Activated T-cell treated with anti-CD3 and anti-CD28 coated beads, Interleukin-2, amount 50 U/mL, for 72 hours (primary cell): ENCODE data around the gene DAPK2. TPM values are rescaled to one million over a fixed set of nuclear protein-coding genes. Genes with fewer than 3 reads are reported as not detected.
"Not testable (repeated sequence)": the region's sequence is repeated elsewhere in the genome, so short reads cannot be mapped to it uniquely, and the experiment has no call there.

ENCODE experiments used
- ATAC-seq, 2 donors: fragments of 150-1000 bp; cut with Tn5 transposase; replicated peaks in 1 of 2; 2 replicates each; pipeline ENCODE4 v1.10.0; 2021; ENCODE audit warnings: moderate library complexity in 2 of 2, mild to moderate bottlenecking in 1 of 2
- DNase-seq, 2 donors: peaks; one replicate each; pipeline ENCODE4 v3.0.0; 2021 to 2022; ENCODE audit warnings: mixed read lengths in 1 of 2
- H3K27ac Mint-ChIP-seq: one replicate; pipeline ENCODE4 v1.8.0; 2022; ENCODE audit warnings: mild to moderate bottlenecking, moderate library complexity, mixed read lengths
- H3K27me3 Mint-ChIP-seq: one replicate; pipeline ENCODE4 v1.8.0; 2022; ENCODE audit warnings: low read depth, mixed read lengths
- H3K36me3 Mint-ChIP-seq, 2 donors: one replicate each; pipeline ENCODE4 v1.8.0; 2022; ENCODE audit warnings: mixed read lengths in 2 of 2, mild to moderate bottlenecking in 1 of 2; ENCODE audit not compliant: insufficient read depth in 2 of 2
- H3K4me1 Mint-ChIP-seq: one replicate; pipeline ENCODE4 v1.8.0; 2022; ENCODE audit warnings: low read depth, mixed read lengths
- H3K4me3 Mint-ChIP-seq, 2 donors: one replicate each; pipeline ENCODE4 v1.8.0; 2022; ENCODE audit warnings: mild to moderate bottlenecking in 2 of 2, mixed read lengths in 2 of 2, moderate library complexity in 2 of 2
- H3K9me3 Mint-ChIP-seq, 2 donors: one replicate each; pipeline ENCODE4 v1.8.0; 2022; ENCODE audit warnings: mixed read lengths in 2 of 2
- total RNA-seq, 2 donors: library from RNA; stranded (reverse); gene quantifications; one replicate each; pipeline ENCODE4 v1.2.3, GENCODE V29; 2022

Gene DAPK2
- total RNA-seq, 2 donors from 2014 or later: 2.3 to 3.3 TPM

DNA sequence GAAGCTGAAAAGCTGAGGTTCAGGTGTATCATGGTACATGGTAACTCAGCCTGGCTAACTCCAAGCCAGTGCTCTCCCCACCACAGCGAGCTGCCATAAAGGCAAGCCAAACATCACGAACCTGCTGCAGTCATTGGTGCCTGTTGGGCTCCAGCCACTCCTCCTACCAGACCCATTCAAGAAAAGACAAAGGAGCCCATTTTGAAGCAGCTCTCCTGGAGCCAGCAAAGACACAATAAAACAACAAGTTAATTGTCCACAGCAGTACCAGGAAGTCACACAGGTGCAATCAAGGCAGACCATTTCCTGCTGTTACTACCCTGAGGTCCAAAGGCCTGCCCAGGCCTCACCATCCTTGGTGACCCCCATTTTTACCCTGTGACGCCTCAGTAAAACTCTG lies 77.6 kb downstream of the DAPK2 start:
- peaks cover 42% of the 10 kb centered on the region for H3K4me1 Mint-ChIP-seq
- H3K9me3 Mint-ChIP-seq: peaks cover under 1 to 2% of the 10 kb centered on the region in 2 donors
- peak overlapping the region; percentile 8 for H3K27ac Mint-ChIP-seq
- peaks cover 1 to 2% of the 10 kb centered on the region in 2 donors for H3K36me3 Mint-ChIP-seq
- DNase-seq: no peak
- ATAC-seq: no peak
- H3K27me3 Mint-ChIP-seq: no peaks in the 10 kb centered on the region
- no peak overlapping the region for H3K4me3 Mint-ChIP-seq

DNA sequence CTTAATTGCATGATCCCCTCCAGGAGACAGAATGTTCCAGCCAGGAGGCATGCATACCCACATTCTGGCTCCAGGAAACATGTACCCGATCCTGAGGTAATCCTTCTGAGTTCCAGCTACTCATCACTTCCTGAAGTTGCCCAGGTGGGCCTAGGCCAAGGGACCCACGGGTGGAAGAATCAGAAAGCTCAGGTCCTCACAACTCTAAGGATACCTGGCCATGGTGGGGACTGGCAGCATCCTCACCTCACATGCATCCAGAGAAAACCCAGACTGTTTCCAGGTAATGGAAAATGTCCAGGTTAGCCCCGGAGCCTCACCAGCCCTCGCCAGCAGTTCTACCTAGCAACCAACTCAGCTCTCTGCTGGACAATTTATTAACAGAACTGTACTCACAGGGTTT lies 78.2 kb downstream of the DAPK2 start:
- no peak for ATAC-seq
- Mint-ChIP-seq H3K36me3 (peaks cover 3 to 5% of the 10 kb centered on the region in 2 donors), H3K27me3 (no peaks in the 10 kb centered on the region), H3K27ac (no peak overlapping the region), H3K4me1 (peaks cover 36% of the 10 kb centered on the region), H3K9me3 (peaks cover 4 to 7% of the 10 kb centered on the region in 2 donors), H3K4me3 (no peak overlapping the region)
- no peak for DNase-seq

DNA sequence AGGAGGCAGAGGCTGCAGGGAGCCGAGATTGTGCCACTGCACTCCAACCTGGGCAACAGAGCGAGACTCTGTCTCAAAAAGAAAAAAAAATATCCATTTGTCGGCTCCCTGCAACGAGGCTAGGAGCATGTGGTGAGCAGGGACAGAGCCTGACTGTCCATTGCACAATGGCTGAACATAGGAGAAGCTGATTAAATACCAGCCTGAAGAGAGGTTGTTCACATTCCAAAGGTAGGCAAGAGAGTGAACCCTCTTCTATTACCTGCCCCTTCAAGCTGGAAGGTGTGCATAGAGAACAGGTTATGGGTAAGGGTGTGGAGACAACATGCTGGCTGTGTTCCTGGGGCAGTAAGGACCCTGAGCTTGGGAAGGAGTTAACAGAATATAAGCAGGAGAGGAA lies 78.7 kb downstream of the DAPK2 start:
- ATAC-seq (no peak), DNase-seq (no peak)
- no peak overlapping the region for H3K27ac Mint-ChIP-seq
- H3K4me3 Mint-ChIP-seq: no peak overlapping the region
- H3K36me3 Mint-ChIP-seq: peaks cover 3 to 5% of the 10 kb centered on the region in 2 donors
- H3K9me3 Mint-ChIP-seq: peaks cover 4 to 7% of the 10 kb centered on the region in 2 donors
- H3K4me1 Mint-ChIP-seq: peaks cover 34% of the 10 kb centered on the region
- no peaks in the 10 kb centered on the region for H3K27me3 Mint-ChIP-seq

DNA sequence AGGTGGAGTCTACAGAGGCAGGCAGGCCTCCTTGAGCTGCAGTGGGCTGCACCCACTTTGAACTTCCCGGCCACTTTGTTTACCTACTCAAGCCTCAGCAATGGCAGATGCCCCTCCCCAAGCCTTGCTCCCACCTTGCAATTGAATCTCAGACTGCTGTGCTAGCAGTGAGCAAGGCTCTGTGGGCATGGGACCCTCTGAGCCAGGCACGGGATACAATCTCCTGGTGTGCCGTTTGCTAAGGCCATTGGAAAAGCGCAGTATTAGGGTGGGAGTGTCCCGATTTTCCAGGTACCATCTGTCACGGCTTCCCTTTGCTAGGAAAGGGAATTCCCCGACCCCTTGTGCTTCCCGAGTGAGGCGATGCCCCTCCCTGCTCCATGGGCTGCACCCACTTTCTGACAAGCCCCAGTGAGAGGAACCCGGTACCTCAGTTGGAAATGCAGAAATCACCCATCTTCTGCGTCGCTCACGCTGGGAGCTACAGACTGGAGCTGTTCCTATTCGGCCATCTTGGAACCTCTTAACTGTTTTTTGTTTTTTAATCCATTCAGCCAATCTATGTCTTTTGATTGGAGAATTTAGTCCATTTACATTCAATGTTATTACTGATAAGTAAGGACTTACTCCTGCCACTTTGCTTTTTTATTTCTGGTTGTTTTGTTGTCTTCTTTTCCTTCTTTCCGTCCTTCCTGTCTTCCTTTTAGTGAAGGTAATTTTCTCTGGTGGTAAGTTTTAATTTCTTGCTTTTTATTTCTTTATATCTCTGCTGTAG lies 83.2 kb downstream of the DAPK2 start:
- H3K27ac Mint-ChIP-seq, H3K4me3 Mint-ChIP-seq, DNase-seq, ATAC-seq, H3K9me3 Mint-ChIP-seq, H3K27me3 Mint-ChIP-seq, H3K4me1 Mint-ChIP-seq, H3K36me3 Mint-ChIP-seq: not testable (repeated sequence)

DNA sequence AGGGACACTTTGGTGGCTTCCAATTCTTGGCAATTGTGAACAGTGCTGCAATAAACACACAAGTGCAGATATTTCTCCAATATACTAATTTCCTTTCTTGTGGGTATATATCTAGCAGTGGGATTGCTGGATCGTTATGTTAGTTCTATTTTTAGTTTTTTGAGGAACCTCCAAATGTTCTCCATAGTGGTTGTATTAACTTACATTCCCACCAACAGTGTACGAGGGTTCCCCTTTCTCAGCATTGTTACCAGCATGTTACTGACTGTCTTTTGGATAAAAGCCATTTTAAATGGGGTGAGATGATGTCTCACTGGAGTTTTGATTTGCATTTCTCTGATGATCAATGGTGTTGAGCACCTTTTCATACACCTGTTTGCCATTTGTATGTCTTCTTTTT lies 92.8 kb downstream of the DAPK2 start:
- H3K27ac Mint-ChIP-seq: no peak overlapping the region
- H3K27me3 Mint-ChIP-seq: no peaks in the 10 kb centered on the region
- ATAC-seq (no peak), DNase-seq (no peak)
- H3K4me3 Mint-ChIP-seq: no peak overlapping the region
- peaks cover 0 to under 1% of the 10 kb centered on the region in 2 donors for H3K9me3 Mint-ChIP-seq
- no peaks in the 10 kb centered on the region for H3K4me1 Mint-ChIP-seq
- peaks cover under 1 to 2% of the 10 kb centered on the region in 2 donors for H3K36me3 Mint-ChIP-seq

DNA sequence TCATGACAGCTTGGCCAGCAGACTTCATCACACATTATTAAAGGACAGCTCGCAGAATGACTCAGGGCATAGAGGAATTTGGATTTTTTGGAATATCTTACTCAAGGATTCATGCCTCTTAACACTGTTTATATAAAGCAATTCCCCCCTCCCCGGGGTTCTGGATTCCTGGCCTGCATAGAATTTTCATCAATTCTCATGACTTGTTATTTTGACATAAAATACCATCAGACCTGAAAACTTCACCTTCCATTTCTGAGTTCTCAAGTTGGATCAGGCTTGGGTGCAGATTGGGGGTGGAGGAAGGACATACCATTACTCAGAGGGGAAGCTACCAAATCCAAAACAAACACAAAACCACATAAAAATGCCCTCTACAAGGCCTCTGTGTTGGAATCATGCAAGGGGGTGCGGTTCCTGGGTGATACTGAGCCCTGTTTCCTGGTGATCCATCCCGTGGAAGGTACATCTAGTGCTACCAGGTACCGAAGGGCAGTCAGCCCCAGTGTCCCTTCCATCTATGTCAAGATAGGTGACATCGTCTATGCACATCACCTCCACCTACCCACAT lies 95.3 kb downstream of the DAPK2 start:
- Mint-ChIP-seq H3K4me3 (no peak overlapping the region), H3K36me3 (peaks cover 0 to 2% of the 10 kb centered on the region in 2 donors), H3K9me3 (no peaks in the 10 kb centered on the region), H3K27ac (no peak overlapping the region), H3K27me3 (no peaks in the 10 kb centered on the region), H3K4me1 (no peaks in the 10 kb centered on the region)
- ATAC-seq (no peak), DNase-seq (no peak)

DNA sequence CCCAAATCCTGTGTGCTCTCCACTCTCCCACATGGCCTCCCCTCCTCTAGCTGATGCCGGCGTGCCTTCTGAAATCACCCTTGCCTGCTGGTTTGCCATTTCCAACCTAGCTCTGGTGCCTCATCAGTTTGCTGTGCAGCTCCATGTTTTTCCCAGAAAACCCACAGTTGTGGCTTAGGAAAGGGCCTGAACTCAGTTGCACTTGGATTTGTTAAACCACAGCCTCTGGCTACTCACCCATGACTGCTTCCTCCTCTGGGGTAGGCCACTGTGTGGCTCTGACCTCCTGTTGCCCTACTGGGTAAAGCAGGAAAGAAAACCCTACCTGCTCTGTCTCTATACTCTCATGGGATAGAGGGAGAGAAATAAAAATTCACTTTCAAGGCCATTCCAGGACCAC lies 97.3 kb downstream of the DAPK2 start:
- Mint-ChIP-seq H3K27me3 (no peaks in the 10 kb centered on the region), H3K27ac (no peak overlapping the region), H3K9me3 (no peaks in the 10 kb centered on the region), H3K36me3 (peaks cover 0 to 2% of the 10 kb centered on the region in 2 donors), H3K4me3 (no peak overlapping the region), H3K4me1 (peaks cover 5% of the 10 kb centered on the region)
- ATAC-seq (no peak), DNase-seq (no peak)

DNA sequence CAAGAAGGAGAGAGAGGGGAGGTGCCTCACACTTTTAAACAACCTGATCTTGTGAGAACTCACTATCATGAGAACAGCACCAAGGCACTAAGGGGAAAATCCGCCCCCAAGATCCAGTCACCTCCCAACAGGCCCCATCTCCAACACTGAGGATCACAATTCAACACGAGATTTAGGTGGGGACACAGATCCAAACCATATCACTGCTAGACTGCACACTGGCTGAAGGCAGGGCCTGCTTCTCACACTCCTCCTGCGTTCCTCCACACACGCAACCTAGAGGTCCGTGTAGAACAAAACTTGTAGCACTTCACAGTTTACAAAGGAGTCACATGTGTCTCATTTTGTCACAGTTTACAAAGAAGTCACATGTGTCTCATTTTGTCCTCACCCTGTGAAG lies 97.8 kb downstream of the DAPK2 start:
- H3K27ac Mint-ChIP-seq: no peak overlapping the region

DNA sequence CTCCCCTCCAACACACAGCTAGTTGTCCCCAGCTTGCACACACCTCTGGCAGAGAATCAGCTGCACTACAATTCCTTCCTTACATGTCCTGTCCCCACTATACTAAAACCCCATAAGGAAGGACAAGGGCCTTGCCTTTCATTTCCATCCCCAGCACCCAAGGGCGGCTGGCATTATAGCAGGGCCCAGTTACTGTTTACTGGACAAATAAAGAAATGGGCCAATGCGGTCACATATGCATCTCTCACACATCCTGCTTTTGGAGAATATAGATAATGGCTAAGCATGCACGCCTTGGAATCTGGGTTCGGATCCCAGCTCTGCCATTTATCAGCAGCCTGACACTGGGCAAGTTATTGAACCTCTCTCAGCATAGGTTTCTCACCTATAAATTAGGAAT lies 99.1 kb downstream of the DAPK2 start:
- peaks cover 5% of the 10 kb centered on the region for H3K4me1 Mint-ChIP-seq
- H3K4me3 Mint-ChIP-seq: no peak overlapping the region
- H3K36me3 Mint-ChIP-seq: peaks cover 0 to 2% of the 10 kb centered on the region in 2 donors
- no peaks in the 10 kb centered on the region for H3K27me3 Mint-ChIP-seq
- no peaks in the 10 kb centered on the region for H3K9me3 Mint-ChIP-seq
- DNase-seq (no peak), ATAC-seq (no peak)
- H3K27ac Mint-ChIP-seq: no peak overlapping the region

More for the DNA sequence above, 97.8 kb downstream of the DAPK2 start:
- ATAC-seq (no peak), DNase-seq (no peak)
- Mint-ChIP-seq H3K4me3 (no peak overlapping the region), H3K9me3 (no peaks in the 10 kb centered on the region), H3K36me3 (peaks cover 0 to 2% of the 10 kb centered on the region in 2 donors), H3K27me3 (no peaks in the 10 kb centered on the region), H3K4me1 (peaks cover 5% of the 10 kb centered on the region)

DNA sequence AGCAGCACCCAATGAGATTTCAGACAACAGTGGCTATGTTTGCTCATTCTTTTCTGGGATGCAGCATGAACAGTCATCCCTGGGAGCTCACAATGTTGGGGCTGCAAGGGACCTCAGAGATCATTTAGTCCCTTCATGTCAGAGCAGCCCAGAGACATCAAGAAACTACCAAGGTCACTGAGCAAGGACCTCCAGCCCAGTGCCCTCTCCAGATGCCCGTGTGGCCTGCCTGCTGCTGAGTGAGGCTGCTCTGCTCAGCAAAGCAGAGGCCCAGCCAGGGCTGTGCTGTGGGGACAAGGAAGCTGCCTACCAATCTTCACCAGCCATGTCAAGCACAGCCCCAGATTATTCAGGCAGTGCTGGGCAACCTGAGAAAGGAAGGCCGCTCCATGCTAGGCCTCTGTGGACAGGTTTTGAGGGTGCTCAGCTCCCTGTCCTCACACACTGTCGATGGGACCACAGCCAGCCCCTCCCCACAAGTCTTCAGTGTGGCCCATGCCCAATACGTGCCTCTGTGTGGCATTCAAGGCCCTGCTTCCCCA lies 99.7 kb downstream of the DAPK2 start:
- no peaks in the 10 kb centered on the region for H3K27me3 Mint-ChIP-seq
- H3K9me3 Mint-ChIP-seq: no peaks in the 10 kb centered on the region
- H3K4me3 Mint-ChIP-seq: no peak overlapping the region
- ATAC-seq (no peak), DNase-seq (no peak)
- H3K4me1 Mint-ChIP-seq: peaks cover 7% of the 10 kb centered on the region
- H3K36me3 Mint-ChIP-seq: no peaks in the 10 kb centered on the region
- no peak overlapping the region for H3K27ac Mint-ChIP-seq

DNA sequence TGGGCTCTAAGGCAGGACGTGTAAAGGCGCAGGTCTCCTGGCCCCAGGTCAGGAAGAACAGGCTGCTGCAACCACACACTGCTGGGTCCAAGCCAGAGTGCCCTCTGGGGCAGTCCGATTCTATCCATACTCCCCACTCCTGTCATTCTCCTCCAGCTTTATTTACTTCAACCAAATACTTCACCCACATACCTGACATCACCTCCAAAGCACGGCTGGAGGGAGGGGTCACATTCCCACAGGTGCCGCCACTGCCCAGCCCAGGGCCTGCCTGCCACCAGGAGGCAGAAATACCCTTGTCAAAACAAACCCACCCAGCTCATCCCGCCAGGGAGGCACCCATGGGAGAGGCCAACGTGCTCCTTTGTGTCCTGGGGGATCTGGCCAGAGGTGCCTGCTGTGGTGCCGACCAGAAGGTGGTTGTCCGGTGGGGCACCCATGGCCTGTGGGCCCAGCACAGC lies 100.4 kb downstream of the DAPK2 start:
- Mint-ChIP-seq H3K36me3 (no peaks in the 10 kb centered on the region), H3K4me3 (no peak overlapping the region), H3K4me1 (peaks cover 10% of the 10 kb centered on the region), H3K9me3 (no peaks in the 10 kb centered on the region), H3K27me3 (no peaks in the 10 kb centered on the region), H3K27ac (no peak overlapping the region)
- no peak for DNase-seq
- no peak for ATAC-seq

DNA sequence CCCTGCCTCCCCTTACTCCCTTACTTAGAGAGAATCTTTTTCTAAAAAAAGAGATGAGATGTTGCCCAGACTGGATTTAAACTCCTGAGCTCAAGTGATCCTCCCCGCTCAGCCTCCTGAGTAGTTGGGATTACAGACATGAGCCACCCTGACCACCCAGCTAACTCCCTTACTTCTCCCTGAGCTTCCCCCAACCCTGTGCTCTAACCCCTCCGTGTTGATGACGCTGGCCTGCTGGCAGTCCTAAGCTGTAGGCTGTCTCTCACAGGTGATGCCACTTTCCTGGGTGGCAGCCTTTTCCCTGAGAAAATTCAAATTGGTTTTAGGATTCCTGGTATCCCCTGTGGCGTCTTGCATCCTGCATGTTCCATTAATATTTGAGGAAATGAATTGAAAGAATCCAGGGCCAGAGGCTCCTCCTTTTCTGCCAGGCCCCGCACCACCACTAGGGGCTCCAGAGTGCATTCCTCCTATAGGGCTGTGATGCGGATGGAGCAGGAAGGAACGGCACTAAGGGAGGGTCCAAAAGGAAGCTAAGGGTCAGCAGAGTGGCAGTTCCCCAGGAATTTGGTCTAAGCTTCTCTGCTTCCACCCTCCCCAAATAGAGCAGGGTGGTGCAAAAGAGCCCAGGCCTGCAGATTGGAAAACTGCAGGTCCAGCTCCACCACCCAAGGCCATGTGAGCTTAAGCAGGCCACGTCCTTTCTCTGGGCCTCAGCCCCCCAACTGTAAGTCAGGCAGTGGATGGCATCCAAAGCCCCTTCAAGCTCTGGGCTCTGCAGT lies 101.1 kb downstream of the DAPK2 start:
- Mint-ChIP-seq H3K27me3 (no peaks in the 10 kb centered on the region), H3K27ac (peak overlapping the region; percentile 71), H3K4me1 (peaks cover 12% of the 10 kb centered on the region), H3K4me3 (peak overlapping the region in 1 of 2 donors; percentile 64), H3K36me3 (no peaks in the 10 kb centered on the region), H3K9me3 (no peaks in the 10 kb centered on the region)
- peak; percentile 89 to 91 for ATAC-seq
- peak; percentile 76 for DNase-seq

DNA sequence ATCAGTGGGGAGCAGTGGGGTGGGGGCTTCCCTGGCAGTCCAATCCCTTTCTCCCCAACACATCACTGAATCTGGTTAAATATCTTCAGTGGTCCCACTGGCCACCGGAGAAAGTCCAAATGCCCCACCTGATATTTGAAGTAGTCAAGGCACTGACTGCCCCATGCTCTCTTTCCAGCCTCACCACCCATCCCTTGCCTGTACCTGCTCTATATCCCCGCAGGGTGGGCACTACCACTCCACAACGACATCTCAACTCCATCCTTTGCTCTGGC lies 101.7 kb downstream of the DAPK2 start:
- Mint-ChIP-seq H3K36me3 (no peaks in the 10 kb centered on the region), H3K27me3 (no peaks in the 10 kb centered on the region), H3K4me3 (no peak overlapping the region), H3K4me1 (peaks cover 17% of the 10 kb centered on the region), H3K9me3 (no peaks in the 10 kb centered on the region), H3K27ac (no peak overlapping the region)
- DNase-seq (no peak), ATAC-seq (no peak)
